B cell (primary cell): ENCODE results near the gene SH3BGRL3. TPM values are rescaled to one million over a fixed set of nuclear protein-coding genes. Genes with fewer than 3 reads are reported as not detected.

ENCODE experiments used
- ATAC-seq: fragments of 200-7000 bp; cut with Tn5 transposase; one replicate; pipeline ENCODE4 v1.10.0; 2021; ENCODE audit warnings: low read depth, mild to moderate bottlenecking, moderate number of reproducible peaks, moderate library complexity
- CTCF ChIA-PET: fragments of 350-600 bp; sonication (Branson Sonifier 250); formaldehyde crosslinking; loops from one replicate; lab custom pipeline; 2021; ENCODE audit warnings: antibody characterized with exemption, inconsistent platforms; lab: Charles Lee
- POLR2A ChIA-PET: fragments of 350-600 bp; sonication (Branson Sonifier 250); formaldehyde crosslinking; loops from one replicate; lab custom pipeline; 2021; ENCODE audit warnings: antibody characterized with exemption; lab: Charles Lee
- DNase-seq: peaks from one replicate; pipeline ENCODE4 v3.0.0; 2013
- H2AFZ ChIP-seq: 2 replicates; pipeline ENCODE4 v1.6.1; 2012; ENCODE audit warnings: mild to moderate bottlenecking, low read depth, low read length; ENCODE audit not compliant: insufficient read depth, poor library complexity, severe bottlenecking
- H3K27ac ChIP-seq, 2 donors: 1 replicate in 1 of 2; 2 replicates in 1 of 2; pipeline ENCODE4 v1.5.1; 2012 to 2013; ENCODE audit warnings: low read length in 2 of 2, mild to moderate bottlenecking in 2 of 2, moderate library complexity in 1 of 2
- H3K27me3 ChIP-seq, 4 experiments: fragments of 200-600 bp in 1 of 4; sonication (generic) in 1 of 4; replicated peaks in 1 of 4; 1 replicate in 2 of 4; 2 replicates in 2 of 4; pipeline versions ENCODE4 v1.6.1 to v1.7.0; 2013 to 2016; ENCODE audit warnings: low read length in 3 of 4, mild to moderate bottlenecking in 2 of 4, mixed read lengths in 1 of 4, moderate library complexity in 1 of 4; ENCODE audit not compliant: insufficient read depth in 4 of 4, control insufficient read depth in 3 of 4; ENCODE audit errors: control extremely low read depth in 1 of 4
- H3K36me3 ChIP-seq, 2 experiments: replicated peaks in 1 of 2; 1 replicate in 1 of 2; 2 replicates in 1 of 2; pipeline versions ENCODE4 v1.6.1 to v1.7.1; 2013; ENCODE audit warnings: low read length in 1 of 2; ENCODE audit not compliant: insufficient read depth in 2 of 2, control insufficient read depth in 1 of 2; ENCODE audit errors: control extremely low read depth in 1 of 2, extremely low read depth in 1 of 2
- H3K4me1 ChIP-seq, 2 donors: fragments of 200-600 bp in 1 of 2; sonication (generic) in 1 of 2; 1 replicate in 1 of 2; 2 replicates in 1 of 2; pipeline versions ENCODE4 v1.5.1 to v1.6.1; 2013 to 2017; ENCODE audit warnings: low read length in 2 of 2; ENCODE audit not compliant: control insufficient read depth in 2 of 2, insufficient read depth in 2 of 2
- H3K4me2 ChIP-seq: replicated peaks from 2 replicates; pipeline ENCODE3; 2012; ENCODE audit warnings: mild to moderate bottlenecking, low read depth, low read length; ENCODE audit not compliant: poor library complexity, severe bottlenecking
- H3K4me3 ChIP-seq, 5 experiments: fragments of 200-600 bp in 1 of 5; sonication (generic) in 1 of 5; 1 replicate in 3 of 5; 2 replicates in 2 of 5; pipeline versions ENCODE4 v1.5.1 to v1.7.0; 2011 to 2016; ENCODE audit warnings: low read length in 4 of 5, mild to moderate bottlenecking in 4 of 5, low read depth in 2 of 5, control low read depth in 1 of 5, moderate library complexity in 1 of 5; ENCODE audit not compliant: insufficient read depth in 1 of 5; ENCODE audit errors: control extremely low read depth in 1 of 5, extremely low read depth in 1 of 5
- H3K79me2 ChIP-seq: fragments of 200-600 bp; sonication (generic); one replicate; pipeline ENCODE4 v1.6.0; 2016; ENCODE audit warnings: low read length; ENCODE audit not compliant: control insufficient read depth, insufficient read depth
- H3K9ac ChIP-seq: fragments of 200-600 bp; sonication (generic); 2 replicates; pipeline ENCODE4 v1.6.1; 2017; ENCODE audit warnings: mild to moderate bottlenecking, low read length, moderate library complexity
- H3K9me3 ChIP-seq, 3 donors: one replicate each; pipeline versions ENCODE4 v1.6.1 to v1.7.1; 2013; ENCODE audit warnings: low read length in 2 of 3; ENCODE audit not compliant: control insufficient read depth in 2 of 3, insufficient read depth in 1 of 3; ENCODE audit errors: control extremely low read depth in 1 of 3
- H4K20me1 ChIP-seq: 2 replicates; pipeline ENCODE4 v1.6.0; 2012; ENCODE audit warnings: mild to moderate bottlenecking, low read length; ENCODE audit not compliant: insufficient read depth, control insufficient read depth, poor library complexity, severe bottlenecking
- H3K27ac Mint-ChIP-seq: one replicate; pipeline ENCODE4 v1.8.0; 2021; ENCODE audit warnings: mixed read lengths
- H3K27me3 Mint-ChIP-seq: one replicate; pipeline ENCODE4 v1.8.0; 2021; ENCODE audit warnings: mixed read lengths
- H3K4me1 Mint-ChIP-seq: one replicate; pipeline ENCODE4 v1.8.0; 2021; ENCODE audit warnings: mixed read lengths
- H3K4me3 Mint-ChIP-seq: one replicate; pipeline ENCODE4 v1.8.0; 2021; ENCODE audit warnings: mixed read lengths
- H3K9me3 Mint-ChIP-seq: one replicate; pipeline ENCODE4 v1.8.0; 2022; ENCODE audit warnings: mixed read lengths; ENCODE audit not compliant: insufficient read depth
- CTCF ChIP-seq: fragments of 200-600 bp; IDR thresholded peaks from one replicate; pipeline ENCODE4 v1.8.0; 2022; ENCODE audit warnings: antibody characterized with exemption, mild to moderate bottlenecking
- EZH2 ChIP-seq: IDR thresholded peaks from 2 replicates; pipeline ENCODE4 v1.6.1; 2012; ENCODE audit warnings: borderline replicate concordance, low read depth, mild to moderate bottlenecking, moderate library complexity, low read length; ENCODE audit not compliant: insufficient read depth, poor library complexity, severe bottlenecking
- WGBS: methylation state at CpG from one replicate; pipeline ENCODE4 v1.1.5; 2013; ENCODE audit warnings: missing lambda C conversion rate; ENCODE audit not compliant: insufficient coverage; 5-methylcytosine and 5-hydroxymethylcytosine counted together
- intact Hi-C: fragments of 100-400 bp; cut with micrococcal nuclease; formaldehyde crosslinking; loops from one replicate; pipeline ENCODE4 v1.10.0; 2022
- polyA plus RNA-seq: library from polyadenylated mRNA; depleted of rRNA; stranded (reverse); fragments of >200 nt; gene quantifications from 2 replicates; pipeline ENCODE4 v1.2.3, GENCODE V29; 2012
- total RNA-seq, 2 donors: library from RNA; stranded (reverse); fragments of 120-200 nt in 1 of 2; gene quantifications; 1 replicate in 1 of 2; 2 replicates in 1 of 2; pipeline versions ENCODE4 v1.2.3 to v1.2.4, GENCODE V29; 2013 to 2022

SH3BGRL3 gene
- total and polyA plus RNA-seq, 2 donors (not counting 1 experiment from before 2014, with no cell fraction given), result 150 to 232 TPM

GRCh38 chr1:26323382-26323781, 43.5 kb downstream of the SH3BGRL3 start:
- no CpG with 5 or more reads among the region's 2 CpGs for WGBS
- Histone ChIP-seq H2AFZ (no peak overlapping the region), H3K4me3 (no peak overlapping the region), H3K36me3 (peaks cover 0 to 54% of the 10 kb centered on the region in 2 experiments), H3K9me3 (no peaks in the 10 kb centered on the region), H3K27me3 (no peaks in the 10 kb centered on the region), H3K4me1 (peaks cover 31 to 33% of the 10 kb centered on the region in 2 donors), H3K4me2 (no peak overlapping the region), H3K79me2 (peaks cover 36% of the 10 kb centered on the region), H4K20me1 (peaks cover 61% of the 10 kb centered on the region), H3K27ac (peak overlapping the region in 1 of 2 donors; percentile 75), H3K9ac (no peak overlapping the region)
- ATAC-seq (no peak), DNase-seq (no peak)
- POLR2A ChIA-PET, result interaction anchor here (0.7 to 15.2 kb wide), 4 partner anchors 12 to 288 kb away, joined by 3 to 1239 read pairs (median 5); partner anchors contain the start of gene SH3BGRL3
- H3K9me3 Mint-ChIP-seq, result no peaks in the 10 kb centered on the region
- H3K4me1 Mint-ChIP-seq, result peaks cover 44% of the 10 kb centered on the region
- no peaks in the 10 kb centered on the region for H3K27me3 Mint-ChIP-seq
- H3K4me3 Mint-ChIP-seq, result no peak overlapping the region
- no peak for TF ChIP-seq CTCF
- CTCF ChIA-PET, result interaction anchor here (2.9 to 30.0 kb wide), 5 partner anchors 41 to 154 kb away, joined by 7 to 1400 read pairs (median 28); partner anchors contain the start of genes CEP85, SH3BGRL3 and ZNF593
- peak overlapping the region; percentile 87 for H3K27ac Mint-ChIP-seq
- intact Hi-C loops, result no loop called here

GRCh38 chr1:26324550-26324949, 44.7 kb downstream of the SH3BGRL3 start:
- TF ChIP-seq CTCF, result no peak
- TF ChIP-seq EZH2, result no peak
- no peaks in the 10 kb centered on the region for H3K27me3 Mint-ChIP-seq
- peaks cover 40% of the 10 kb centered on the region for H3K4me1 Mint-ChIP-seq
- Histone ChIP-seq H3K9ac (no peak overlapping the region), H3K27me3 (no peaks in the 10 kb centered on the region), H3K4me2 (no peak overlapping the region), H2AFZ (no peak overlapping the region), H3K79me2 (peaks cover 24% of the 10 kb centered on the region), H4K20me1 (peaks cover 49% of the 10 kb centered on the region), H3K9me3 (no peaks in the 10 kb centered on the region), H3K36me3 (peaks cover 0 to 49% of the 10 kb centered on the region in 2 experiments), H3K4me1 (peaks cover 31 to 33% of the 10 kb centered on the region in 2 donors), H3K4me3 (no peak overlapping the region), H3K27ac (peak overlapping the region in 1 of 2 donors; percentile 54)
- ChIA-PET POLR2A (interaction anchor here (15.2 kb wide), 1 partner anchor 40 kb away, joined by 1239 read pairs; the partner anchor contains the start of gene SH3BGRL3), CTCF (interaction anchor here (5.0 to 30.0 kb wide), 2 partner anchors 40 to 42 kb away, joined by 28 to 1400 read pairs; partner anchors contain the start of gene SH3BGRL3)
- H3K9me3 Mint-ChIP-seq, result no peaks in the 10 kb centered on the region
- intact Hi-C loops, result no loop called here
- no peak for DNase-seq
- no peak for ATAC-seq
- H3K4me3 Mint-ChIP-seq, result no peak overlapping the region
- H3K27ac Mint-ChIP-seq, result peak overlapping the region; percentile 57
- WGBS, result no CpG with 5 or more reads among the region's 3 CpGs
